HepG2 (cell line): ENCODE data around the gene TMEM167A. TPM values are rescaled to one million over a fixed set of nuclear protein-coding genes. Genes with fewer than 3 reads are reported as not detected.

Experiments used
- ATAC-seq: fragments of 200-7000 bp; cut with Tn5 transposase; 3 replicates; pipeline ENCODE4 v1.9.1; 2020; ENCODE audit warnings: mild to moderate bottlenecking, moderate library complexity
- BruUV-seq: library from RNA; stranded (reverse); fragments of 400-500 nt; replicated peaks from 2 replicates; lab custom pipeline; 2021; lab: Mats Ljungman, UMichigan
- CTCF ChIA-PET: fragments of 300-600 bp; formaldehyde crosslinking; extraction: SDS; loops from one replicate; lab custom pipeline; 2021; ENCODE audit warnings: low total read pairs, inconsistent platforms, low intra/inter-chr PET ratio; lab: Yijun Ruan, JAX
- POLR2A ChIA-PET: fragments of 350-600 bp; sonication (Branson Sonifier 250); formaldehyde crosslinking; loops from one replicate; lab custom pipeline; 2020; ENCODE audit warnings: antibody characterized with exemption, inconsistent platforms; lab: Yijun Ruan, JAX
- DNase-seq: peaks from one replicate; pipeline ENCODE4 v3.0.0-alpha.2; 2015; ENCODE audit warnings: low spot score
- FAIRE-seq: peaks from 3 replicates; lab custom pipeline; 2011; peaks lifted over from hg19 to GRCh38; lab: Jason Lieb, UNC
- H2AFZ ChIP-seq: one replicate; pipeline ENCODE4 v1.6.1; 2011; ENCODE audit warnings: low read length, inconsistent platforms
- H3K27ac ChIP-seq: fragments of 300-600 bp; 3 replicates; pipeline ENCODE4 v1.8.0; 2011; ENCODE audit warnings: mixed run types, mild to moderate bottlenecking, mixed read lengths, low read length, inconsistent platforms; ENCODE audit not compliant: insufficient read depth; ENCODE audit errors: extremely low read length
- H3K27me3 ChIP-seq, 2 experiments: fragments of 200-600 bp in 1 of 2; 2 replicates in 1 of 2; 3 replicates in 1 of 2; pipeline versions ENCODE4 v1.6.0 to v1.8.0; 2011; ENCODE audit warnings: low read length in 2 of 2, mild to moderate bottlenecking in 2 of 2, moderate library complexity in 2 of 2, inconsistent platforms in 1 of 2; ENCODE audit not compliant: insufficient read depth in 2 of 2, control insufficient read depth in 1 of 2
- H3K36me3 ChIP-seq, 2 experiments: fragments of 200-600 bp in 1 of 2; replicated peaks in 1 of 2; 2 replicates in 1 of 2; 3 replicates in 1 of 2; pipeline versions ENCODE4 v1.5.1 to v1.8.0; 2011; ENCODE audit warnings: low read length in 2 of 2, inconsistent platforms in 1 of 2; ENCODE audit not compliant: insufficient read depth in 2 of 2, control insufficient read depth in 1 of 2
- H3K4me1 ChIP-seq: 2 replicates; pipeline ENCODE4 v1.5.1; 2012; ENCODE audit warnings: low read length, inconsistent platforms; ENCODE audit not compliant: insufficient read depth
- H3K4me2 ChIP-seq: 2 replicates; pipeline ENCODE4 v1.6.0; 2011; ENCODE audit warnings: low read depth, low read length, inconsistent platforms
- H3K4me3 ChIP-seq, 3 experiments: fragments of 200-600 bp in 1 of 3; sonication (generic), shearing (Covaris generic) in 1 of 3; replicated peaks in 1 of 3; 2 replicates each; pipeline ENCODE4 v1.5.1; 2011 to 2016; ENCODE audit warnings: low read length in 3 of 3, inconsistent platforms in 2 of 3, low read depth in 2 of 3, mild to moderate bottlenecking in 2 of 3, control low read depth in 1 of 3, mixed read lengths in 1 of 3; ENCODE audit not compliant: insufficient read depth in 1 of 3
- H3K79me2 ChIP-seq: one replicate; pipeline ENCODE4 v1.6.1; 2011; ENCODE audit warnings: low read length, inconsistent platforms; ENCODE audit not compliant: insufficient read depth
- H3K9ac ChIP-seq: 2 replicates; pipeline ENCODE4 v1.6.0; 2011; ENCODE audit warnings: mild to moderate bottlenecking, low read depth, low read length, inconsistent platforms; ENCODE audit not compliant: insufficient read depth
- H3K9me3 ChIP-seq: 2 replicates; pipeline ENCODE4 v1.5.1; 2012; ENCODE audit warnings: mild to moderate bottlenecking, low read length
- H4K20me1 ChIP-seq: 2 replicates; pipeline ENCODE4 v1.6.0; 2011; ENCODE audit warnings: inconsistent platforms, mild to moderate bottlenecking, low read length, moderate library complexity; ENCODE audit not compliant: insufficient read depth
- ESRRA ChIP-seq: sonication (generic); formaldehyde crosslinking; IDR thresholded peaks from 2 replicates; pipeline ENCODE4 v1.5.1; 2020; ENCODE audit warnings: mild to moderate bottlenecking, low read depth, missing genetic modification reagents
- ETV5 ChIP-seq: IDR thresholded peaks from 2 replicates; pipeline ENCODE4 v1.6.1; 2018; ENCODE audit warnings: missing biosample characterization, missing genetic modification reagents, inconsistent platforms, borderline replicate concordance
- HIVEP1 ChIP-seq: sonication (generic); formaldehyde crosslinking; IDR thresholded peaks from 2 replicates; pipeline ENCODE4 v1.4.0; 2020; ENCODE audit warnings: mild to moderate bottlenecking, missing genetic modification reagents
- POLR2AphosphoS5 ChIP-seq: IDR thresholded peaks from 2 replicates; pipeline ENCODE4 v1.6.1; 2012; ENCODE audit warnings: low read depth, low read length
- SCMH1 ChIP-seq: sonication (generic); formaldehyde crosslinking; IDR thresholded peaks from 2 replicates; pipeline ENCODE4 v1.9.0; 2021; ENCODE audit warnings: missing genetic modification reagents, mild to moderate bottlenecking, borderline replicate concordance
- SRF ChIP-seq: IDR thresholded peaks from 2 replicates; pipeline ENCODE4 v1.6.1; 2011; ENCODE audit warnings: mild to moderate bottlenecking, low read depth, low read length, moderate library complexity
- ZGPAT ChIP-seq: IDR thresholded peaks from 2 replicates; pipeline ENCODE4 v1.6.1; 2016; ENCODE audit warnings: mild to moderate bottlenecking
- ZNF367 ChIP-seq: sonication (generic); formaldehyde crosslinking; IDR thresholded peaks from 2 replicates; pipeline ENCODE4 v1.4.0; 2020; ENCODE audit warnings: missing genetic modification reagents, borderline replicate concordance
- ZNF790 ChIP-seq: sonication (generic); formaldehyde crosslinking; IDR thresholded peaks from 2 replicates; pipeline ENCODE4 v1.8.0; 2022; ENCODE audit warnings: missing genetic modification reagents, mild to moderate bottlenecking, borderline replicate concordance
- ZUFSP ChIP-seq: sonication (generic); formaldehyde crosslinking; IDR thresholded peaks from 2 replicates; pipeline ENCODE4 v1.9.0; 2021; ENCODE audit warnings: missing genetic modification reagents, mild to moderate bottlenecking, borderline replicate concordance
- WGBS: methylation state at CpG from one replicate; pipeline ENCODE4 v1.1.6; 2017; ENCODE audit warnings: low lambda C conversion rate; 5-methylcytosine and 5-hydroxymethylcytosine counted together
- in situ Hi-C: cut with HindIII; loops from 2 replicates; pipeline ENCODE4 v1.10.0; 2017; ENCODE audit warnings: low pct_unique_long_range_greater_than_20kb; ENCODE audit not compliant: extremely low pct_ligation_motif_present
- intact Hi-C: fragments of 100-400 bp; cut with micrococcal nuclease; formaldehyde crosslinking; loops from one replicate; pipeline ENCODE4 v1.10.0; 2022; ENCODE audit not compliant: unreplicated experiment
- polyA plus RNA-seq, 8 experiments: library from polyadenylated mRNA; depleted of rRNA in 3 of 8; stranded (reverse) in 7 of 8; unstranded in 1 of 8; fragments of >200 nt; fragmentation: Illumina TruSeq in 4 of 8; extraction: Trizol in 4 of 8; gene quantifications; 2 replicates each; pipeline versions ENCODE4 v1.2.1 to v1.2.3, GENCODE V29; 2011 to 2016; ENCODE audit warnings: low read depth in 4 of 8, missing spikeins in 1 of 8, mixed read lengths in 1 of 8; ENCODE audit not compliant: insufficient read depth in 1 of 8
- total RNA-seq, 5 experiments: library from RNA; depleted of rRNA; stranded (reverse); fragments of >200 nt; fragmentation: Illumina TruSeq; extraction: Trizol; gene quantifications; 2 replicates each; pipeline ENCODE4 v1.2.3, GENCODE V29; 2016; ENCODE audit warnings: low read depth in 1 of 5

TMEM167A gene
- total and polyA plus RNA-seq, 2 of the 13 experiments (the other 11 are each of a cell fraction or from before 2014, with no cell fraction given): 47.0 to 78.7 TPM

DNA sequence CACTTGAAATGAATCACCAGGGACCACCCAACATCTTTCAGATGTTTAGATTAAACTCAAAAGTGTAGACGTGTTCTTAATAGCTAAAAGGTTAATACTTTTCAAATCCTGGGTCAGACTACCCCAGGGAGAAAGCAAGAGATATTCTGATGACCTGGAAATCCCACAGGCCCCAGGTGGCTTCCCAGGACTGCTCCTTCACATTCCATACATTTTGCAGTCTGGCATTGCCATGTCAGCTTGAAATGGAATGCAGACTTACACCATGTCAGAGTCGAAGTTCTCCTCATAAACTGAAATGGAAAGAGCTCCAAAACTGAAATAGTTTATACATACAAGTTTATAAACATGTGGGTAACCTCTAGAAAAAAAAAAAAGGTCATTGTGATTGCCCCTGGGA, 61.5 kb downstream of the TMEM167A start:
- ChIA-PET CTCF (no interaction called here), POLR2A (interaction anchor here (0.6 kb wide), 1 partner anchor 737 kb away, joined by 3 read pairs; the partner anchor contains the start of gene RPS23)
- Histone ChIP-seq H4K20me1 (no peaks in the 10 kb centered on the region), H3K9me3 (no peaks in the 10 kb centered on the region), H3K4me2 (no peak overlapping the region), H3K79me2 (no peaks in the 10 kb centered on the region), H3K9ac (no peak overlapping the region), H3K36me3 (no peaks in the 10 kb centered on the region), H3K4me1 (no peaks in the 10 kb centered on the region), H3K27ac (no peak overlapping the region), H3K4me3 (no peak overlapping the region), H3K27me3 (no peaks in the 10 kb centered on the region; a peak in 2 of 5 replicates), H2AFZ (no peak overlapping the region)
- BruUV-seq: no TSS peak
- intact Hi-C loops (no loop called here), in situ Hi-C loops (no loop called here)
- TF ChIP-seq ZGPAT (no peak), SRF (no peak), POLR2AphosphoS5 (no peak), ZNF790 (CRISPR knock-in tag) (no peak), ETV5 (CRISPR knock-in tag) (no peak), HIVEP1 (CRISPR knock-in tag) (no peak), ZNF367 (no peak), ESRRA (CRISPR knock-in tag) (no peak), ZUFSP (no peak), SCMH1 (CRISPR knock-in tag) (no peak)
- WGBS: 0% methylated on average over 2 of the region's 2 CpGs
- FAIRE-seq: no peak
- ATAC-seq: no peak
- no peak for DNase-seq
